Activated effector memory CD4-positive, alpha-beta T cell treated with anti-CD3 and anti-CD28 coated beads, Interleukin-2, amount 50 U/mL, for 16 hours (primary cell): ENCODE results near the gene RTF2.
"Not testable (repeated sequence)": the region's sequence is repeated elsewhere in the genome, so short reads cannot be mapped to it uniquely, and the experiment has no call there.

Source experiments
- DNase-seq: peaks from one replicate; pipeline ENCODE4 v3.0.0-alpha.2; 2020

The RTF2 gene

DNA sequence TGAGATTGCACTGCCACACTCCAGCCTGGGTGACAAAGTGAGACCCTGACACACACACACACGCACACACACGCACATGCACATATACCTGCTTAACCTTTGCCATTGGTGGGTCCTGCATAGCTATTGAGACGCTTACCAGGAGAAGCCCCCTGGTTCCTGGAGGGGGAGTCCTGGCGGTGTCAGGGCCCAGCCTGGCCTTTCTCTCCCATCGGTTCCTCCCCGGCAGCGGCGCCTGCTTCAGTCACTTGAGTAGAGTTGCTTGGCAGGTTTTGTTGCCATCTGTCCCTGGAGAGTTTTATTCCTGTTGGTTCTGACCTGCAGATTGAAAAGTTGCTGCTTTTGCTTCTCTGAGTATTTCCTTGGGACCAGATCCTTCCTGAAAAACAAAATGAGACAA lies 35.5 kb downstream of the RTF2 start:
- DNase-seq, result no peak

DNA sequence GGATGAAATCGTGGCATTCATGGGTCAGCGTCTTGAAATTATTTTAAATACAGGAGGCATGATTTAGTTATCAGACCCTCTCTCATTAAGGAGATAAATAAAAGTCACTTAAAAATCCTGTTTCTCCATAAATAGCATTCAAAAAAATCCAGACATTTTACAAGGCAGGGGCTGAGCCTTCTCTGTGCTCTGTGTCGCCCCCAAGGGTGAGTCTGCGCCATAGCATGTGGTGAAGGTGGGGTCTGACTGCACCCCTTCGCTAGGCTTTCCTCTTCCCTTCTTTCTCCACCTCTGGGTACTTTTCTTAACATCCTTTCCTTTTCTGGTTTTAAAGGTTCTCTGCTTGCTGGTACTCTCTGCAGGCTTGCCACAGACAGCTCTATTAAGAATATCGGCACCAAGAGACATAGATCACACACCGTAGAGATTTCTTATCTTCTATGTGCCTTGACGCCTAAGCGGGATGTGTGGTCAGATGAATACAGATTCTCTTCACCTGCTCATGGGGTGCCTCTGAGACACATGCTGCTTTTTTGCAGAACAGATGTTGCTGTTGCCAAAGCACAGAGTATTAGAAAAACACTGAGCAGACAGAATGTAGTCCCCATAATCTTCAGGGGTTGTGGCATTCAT lies 36.1 kb downstream of the RTF2 start:
- DNase-seq, result no peak

DNA sequence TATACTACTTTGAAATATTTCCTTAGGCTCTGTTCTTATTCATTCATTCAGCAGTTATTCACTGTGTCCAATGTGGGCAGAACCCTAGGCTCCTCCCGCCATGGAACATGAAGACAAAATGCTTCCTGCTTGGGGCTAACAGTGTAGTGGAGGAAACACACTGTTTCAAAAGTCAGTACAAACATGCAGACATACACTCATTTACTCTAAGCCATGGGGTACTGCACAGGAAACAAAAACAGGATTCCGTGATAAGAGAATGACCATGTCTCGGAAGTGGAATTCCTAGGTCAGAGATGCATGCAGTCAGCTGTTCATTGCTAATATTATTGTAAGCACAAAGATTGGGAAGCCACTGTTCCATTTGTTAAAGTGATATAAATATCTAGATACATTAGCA lies 37.7 kb downstream of the RTF2 start:
- no peak for DNase-seq

DNA sequence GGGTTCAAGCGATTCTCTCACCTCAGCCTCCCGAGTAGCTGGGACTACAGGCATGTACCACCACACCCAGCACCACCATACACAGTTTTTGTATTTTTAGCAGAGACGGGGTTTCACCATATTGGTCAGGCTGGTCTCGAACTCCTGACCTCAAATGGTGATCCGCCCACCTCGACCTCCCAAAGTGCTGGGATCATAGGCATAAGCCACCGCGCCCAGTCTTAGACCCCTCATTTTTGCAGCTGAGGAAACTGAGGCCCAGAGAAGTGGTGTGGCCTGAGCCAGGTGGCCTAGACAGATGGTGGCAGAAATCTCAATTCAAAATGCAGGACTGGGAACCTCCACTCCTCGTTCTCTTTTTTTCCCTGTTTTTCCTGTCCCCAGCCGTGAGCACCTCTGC lies 43.5 kb downstream of the RTF2 start:
- DNase-seq, result no peak

DNA sequence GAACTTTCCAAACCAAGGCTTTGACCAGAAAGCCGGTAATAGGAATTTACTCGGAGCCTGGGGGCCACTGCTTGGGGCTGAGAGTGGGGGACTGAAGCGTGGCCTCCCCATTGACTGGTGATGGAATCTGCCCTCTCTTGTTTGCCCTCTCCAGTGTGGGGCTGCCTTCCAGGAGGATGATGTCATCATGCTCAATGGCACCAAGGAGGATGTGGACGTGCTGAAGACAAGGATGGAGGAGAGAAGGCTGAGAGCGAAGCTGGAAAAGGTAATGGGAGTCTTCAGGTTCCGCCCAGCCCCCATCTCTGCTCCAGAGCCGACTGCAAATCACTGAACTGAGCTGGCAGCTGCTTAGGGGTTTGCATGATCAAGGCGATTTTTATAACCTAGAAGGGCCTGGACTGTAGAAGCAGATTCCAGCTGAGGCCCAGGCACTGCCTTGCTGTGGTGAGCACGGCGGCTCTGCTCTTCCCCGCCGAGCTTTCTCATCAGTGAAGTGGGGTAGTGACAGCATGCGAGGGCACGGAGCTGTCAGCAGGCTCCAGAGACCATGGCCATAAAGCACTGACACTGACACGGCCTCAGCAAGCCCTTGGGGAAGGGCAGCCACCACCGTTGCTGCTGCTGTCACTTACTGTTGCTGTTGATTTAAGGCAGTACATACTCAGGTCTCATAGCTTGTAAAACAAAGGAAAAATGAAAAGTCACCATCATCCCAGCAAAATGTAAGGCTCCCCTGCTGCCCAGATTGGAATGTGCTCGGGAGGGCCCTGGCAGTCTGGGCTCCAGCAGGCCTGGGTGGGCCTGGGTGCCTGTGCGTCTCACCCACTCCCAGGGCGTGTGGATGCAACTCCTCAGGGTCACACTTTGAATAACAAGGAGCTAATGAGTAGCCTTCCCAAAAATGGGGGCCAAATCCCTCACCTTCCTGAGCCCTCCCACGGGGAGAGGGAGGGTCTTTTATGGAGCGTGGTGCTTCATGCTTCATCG lies 45.0 kb downstream of the RTF2 start:
- DNase-seq, result no peak

DNA sequence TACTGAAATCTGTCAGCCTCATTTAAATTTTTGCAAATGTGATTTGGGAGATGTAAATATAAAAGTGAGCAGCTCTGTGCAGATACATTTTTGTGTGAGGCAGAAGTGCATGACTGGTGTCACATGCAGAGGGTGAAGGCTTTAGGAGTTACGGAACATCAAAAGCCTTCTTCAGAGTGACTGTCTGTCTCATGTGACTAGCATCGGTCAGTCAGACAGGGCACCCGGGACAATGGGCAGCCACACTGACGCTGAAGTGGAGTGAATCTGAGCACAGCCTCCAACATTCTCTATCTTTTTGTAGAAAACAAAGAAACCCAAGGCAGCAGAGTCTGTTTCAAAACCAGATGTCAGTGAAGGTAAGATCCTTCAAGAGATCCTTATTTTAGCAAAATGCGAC lies 48.2 kb downstream of the RTF2 start:
- DNase-seq, result no peak

DNA sequence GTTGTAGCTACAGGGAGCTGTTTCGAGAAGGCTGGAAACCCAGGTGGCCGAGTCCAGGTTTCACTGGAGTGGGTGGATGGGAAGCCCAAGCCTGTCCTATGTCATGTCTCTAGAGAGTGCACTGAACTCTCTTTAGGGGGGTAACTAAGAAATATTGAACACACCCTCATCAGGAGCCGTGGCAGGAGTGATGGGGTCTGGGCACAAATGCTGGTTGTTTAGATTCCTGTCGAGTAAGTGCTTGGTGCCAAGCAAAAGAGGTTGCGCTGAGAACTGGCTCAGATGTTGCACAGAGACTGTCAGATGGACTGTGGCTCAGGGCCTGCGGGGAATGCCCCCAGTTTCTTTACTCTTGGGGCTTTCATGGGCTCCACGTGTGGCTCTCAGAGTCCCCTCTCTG lies 48.8 kb downstream of the RTF2 start:
- DNase-seq, result no peak

DNA sequence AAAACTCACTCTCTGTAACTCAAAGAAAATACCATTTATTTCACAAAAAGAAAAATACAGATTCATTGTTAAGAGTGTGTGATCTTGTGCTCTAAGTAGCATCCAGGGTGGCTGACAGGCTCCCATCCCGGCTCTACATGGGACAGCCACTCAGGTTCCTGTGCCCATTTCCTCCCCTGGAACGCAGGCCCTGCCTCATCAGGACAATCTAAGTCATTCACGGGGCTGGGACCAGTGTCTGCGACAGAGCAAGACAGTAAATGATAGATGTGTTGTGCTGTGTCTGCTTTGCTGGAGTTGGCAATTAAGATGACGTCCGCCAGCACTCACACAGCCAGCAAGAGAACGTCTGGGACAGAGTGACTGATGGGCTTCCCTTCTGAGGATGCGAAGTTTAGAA lies 49.2 kb downstream of the RTF2 start:
- no peak for DNase-seq

DNA sequence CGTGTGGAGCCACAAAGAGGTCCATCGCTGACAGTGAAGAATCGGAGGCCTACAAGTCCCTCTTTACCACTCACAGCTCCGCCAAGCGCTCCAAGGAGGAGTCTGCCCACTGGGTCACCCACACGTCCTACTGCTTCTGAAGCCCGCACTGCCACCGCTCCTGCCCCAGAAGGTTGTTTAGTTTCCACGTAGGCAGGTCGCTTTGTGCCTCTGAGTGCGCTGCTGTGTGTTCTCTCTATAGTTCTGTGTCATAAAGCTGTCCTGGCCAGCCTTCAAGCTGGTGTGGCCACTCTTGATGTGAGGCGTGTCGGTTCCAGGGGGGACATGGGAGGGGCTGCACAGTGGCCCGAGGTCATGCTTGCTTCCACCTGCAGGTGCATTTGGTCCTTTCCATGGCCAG lies 49.7 kb downstream of the RTF2 start:
- no peak for DNase-seq

DNA sequence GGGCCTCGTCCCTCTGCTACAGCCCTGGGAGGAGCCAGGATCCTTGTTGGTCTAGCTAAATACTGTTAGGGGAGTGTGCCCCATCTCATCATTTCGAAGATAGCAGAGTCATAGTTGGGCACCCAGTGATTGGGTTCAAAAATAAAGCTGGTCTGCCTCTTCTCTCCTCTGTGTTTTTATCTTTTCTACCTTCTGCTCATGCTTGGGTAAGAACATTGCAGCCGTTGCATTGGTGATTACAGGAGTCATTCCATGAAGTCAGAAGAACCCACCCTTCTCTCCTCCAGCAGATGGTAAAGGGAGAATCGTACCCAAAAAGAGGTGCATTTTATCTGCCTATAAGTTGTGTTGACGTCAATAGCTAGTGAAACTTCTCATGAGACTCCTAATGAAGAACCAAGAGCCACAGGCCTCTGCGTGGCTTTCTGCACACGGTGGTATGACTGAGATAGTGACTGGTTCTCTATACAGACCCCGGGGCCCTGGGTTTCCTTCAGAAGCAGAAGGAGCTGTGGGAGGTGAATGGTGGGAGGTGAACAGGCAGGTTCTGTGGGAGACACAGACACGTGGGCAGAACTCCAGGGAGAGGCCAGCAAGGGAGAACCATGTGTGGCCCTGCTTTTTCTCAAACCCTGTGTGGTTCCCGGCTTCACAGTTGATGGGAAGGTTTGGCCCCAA lies 50.4 kb downstream of the RTF2 start:
- no peak for DNase-seq

DNA sequence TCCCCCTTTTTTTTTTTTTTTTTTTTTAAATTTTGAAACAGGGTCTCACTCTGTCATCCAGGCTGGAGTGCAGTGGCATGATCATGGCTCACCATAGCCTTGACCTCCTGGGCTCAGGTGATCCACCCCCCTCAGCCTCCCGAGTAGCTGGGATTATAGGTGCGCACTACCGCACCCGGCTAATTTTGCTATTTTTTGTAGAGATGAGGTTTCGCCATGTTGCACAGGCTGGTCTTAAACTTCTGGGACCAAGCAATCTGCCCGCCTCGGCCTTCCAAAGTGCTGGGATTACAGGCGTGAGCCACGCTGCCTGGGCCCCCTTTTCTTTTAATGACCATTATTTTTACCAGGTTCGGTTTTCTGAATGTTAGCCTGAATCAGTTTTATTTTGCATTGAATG lies 51.1 kb downstream of the RTF2 start:
- DNase-seq, result no peak

DNA sequence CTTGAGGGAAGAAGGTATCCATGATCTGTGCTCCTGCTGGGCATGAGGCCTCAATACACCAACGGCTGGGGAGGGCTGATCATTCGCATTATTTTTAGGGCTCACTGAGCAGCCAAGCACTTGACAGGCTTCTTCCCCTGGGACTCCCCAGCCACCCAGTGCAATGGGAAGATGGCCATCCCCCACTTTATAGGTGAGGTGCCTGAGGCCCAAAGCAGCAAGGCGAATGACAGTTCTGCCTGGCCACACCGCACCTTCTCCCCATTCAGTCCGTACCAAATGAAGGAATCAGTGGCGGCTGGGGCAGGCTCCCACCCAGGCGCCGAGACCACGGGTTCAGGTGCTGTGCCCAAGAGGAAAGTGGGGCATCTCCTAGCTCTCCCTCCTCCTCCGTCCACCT lies 51.8 kb downstream of the RTF2 start:
- DNase-seq, result no peak

DNA sequence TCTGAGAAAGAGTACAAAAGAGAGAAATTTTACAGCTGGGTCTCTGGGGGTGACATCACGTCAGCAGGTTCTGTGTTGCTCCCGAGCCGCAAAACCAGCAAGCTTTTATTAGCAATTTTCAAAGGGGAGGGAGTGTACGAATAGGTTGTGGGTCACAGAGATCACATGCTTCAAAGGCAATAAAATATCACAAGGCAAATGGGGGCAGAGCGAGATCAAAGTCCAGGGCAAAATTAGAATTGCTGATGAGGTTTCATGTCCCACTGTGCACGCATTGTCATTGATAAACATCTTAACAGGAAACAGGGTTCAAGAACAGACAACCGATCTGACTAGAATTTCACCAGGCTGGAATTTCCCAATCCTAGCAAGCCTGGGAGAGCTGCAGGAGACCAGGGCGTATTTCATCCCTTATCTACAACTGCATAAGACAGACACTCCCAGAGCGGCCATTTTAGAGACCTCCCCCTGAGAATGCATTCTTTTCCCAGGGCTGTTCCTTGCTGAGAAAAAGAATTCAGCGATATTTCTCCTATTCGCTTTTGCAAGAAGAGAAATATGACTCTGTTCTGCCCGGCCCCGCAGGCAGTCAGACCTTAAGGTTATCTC lies 52.4 kb downstream of the RTF2 start:
- DNase-seq, result not testable (repeated sequence)

DNA sequence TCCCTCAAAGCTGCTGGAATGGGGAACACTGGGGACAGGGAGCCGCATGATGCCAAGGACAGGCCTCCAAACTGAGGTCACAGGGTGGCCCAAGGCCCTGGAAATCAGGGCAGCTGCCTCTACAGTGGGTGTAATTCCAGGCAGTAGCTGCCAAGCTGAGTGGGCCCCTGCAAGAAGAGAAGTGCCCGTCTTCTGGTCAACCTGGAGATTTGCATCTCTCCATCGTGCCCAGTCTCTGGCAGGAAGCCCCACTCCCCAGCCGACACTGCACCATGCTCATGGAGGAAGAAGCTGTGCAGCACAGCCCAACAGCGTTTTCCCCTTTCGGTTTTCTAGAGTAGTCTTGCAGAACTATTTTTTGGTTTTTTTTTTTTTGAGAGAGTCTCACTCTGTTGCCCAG lies 53.9 kb downstream of the RTF2 start:
- DNase-seq, result no peak

DNA sequence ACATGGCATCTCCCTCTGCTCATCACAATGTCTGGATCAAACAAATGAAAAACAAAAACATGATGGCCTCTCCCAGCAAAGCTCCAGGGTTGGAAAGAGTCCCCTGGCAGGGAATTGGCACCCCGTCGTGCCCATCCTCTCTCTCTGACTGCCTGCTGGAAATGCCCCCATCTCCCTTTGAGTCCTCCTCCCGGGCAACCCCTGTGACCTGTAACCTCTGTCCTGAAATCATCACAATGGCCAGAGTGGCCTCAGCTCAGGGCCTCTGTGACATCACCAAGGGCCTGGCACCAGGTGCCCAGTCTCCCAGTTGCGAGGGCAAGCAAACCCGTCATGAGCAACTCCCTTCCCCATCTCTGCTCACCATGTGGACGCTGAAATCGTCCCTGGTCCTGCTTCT lies 56.0 kb downstream of the RTF2 start, which contains the start of gene FAM209A:
TSS of gene FAM209A (plus strand) at position 301 of the 400 bp plus-strand sequence. CDS start at position 366, 65 bp downstream.
- DNase-seq, result not testable (repeated sequence)

DNA sequence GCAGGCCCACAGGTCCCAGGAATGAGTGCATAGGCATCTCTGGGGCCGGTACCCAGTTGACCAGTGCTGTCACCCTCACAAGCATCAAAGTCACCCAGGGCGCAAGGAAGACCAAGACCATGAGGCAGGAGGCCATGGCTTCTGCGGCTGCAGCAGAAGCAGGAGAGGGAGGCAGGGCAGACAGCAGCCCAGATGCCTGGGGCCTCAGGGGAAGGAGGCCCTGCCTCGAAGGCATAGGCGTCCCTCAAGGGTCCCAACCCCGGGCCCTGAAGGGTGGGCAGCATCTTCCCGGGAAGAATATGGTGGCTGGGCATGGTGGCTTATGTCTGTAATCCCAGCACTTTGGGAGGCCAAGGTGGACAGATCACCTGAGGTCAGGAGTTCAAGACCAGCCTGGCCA lies 59.1 kb downstream of the RTF2 start:
- DNase-seq, result no peak

DNA sequence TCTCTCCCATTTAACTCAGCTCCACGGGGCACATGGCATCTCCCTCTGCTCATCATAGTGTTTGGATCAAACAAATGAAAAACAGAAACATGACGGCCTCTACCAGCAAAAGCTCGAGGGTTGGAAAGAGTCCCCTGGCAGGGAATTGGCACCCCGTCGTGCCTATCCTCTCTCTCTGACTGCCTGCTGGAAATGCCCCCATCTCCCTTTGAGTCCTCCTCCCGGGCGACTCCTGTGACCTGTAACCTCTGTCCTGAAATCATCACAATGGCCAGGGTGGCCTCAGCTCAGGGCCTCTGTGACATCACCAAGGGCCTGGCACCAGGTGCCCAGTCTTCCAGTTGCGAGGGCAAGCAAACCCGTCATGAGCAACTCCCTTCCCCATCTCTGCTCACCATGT lies 64.5 kb downstream of the RTF2 start, which contains the start of gene FAM209B:
TSS of gene FAM209B (plus strand) at position 301 of the 400 bp plus-strand sequence. CDS start at position 397, 96 bp downstream.
- DNase-seq, result not testable (repeated sequence)

DNA sequence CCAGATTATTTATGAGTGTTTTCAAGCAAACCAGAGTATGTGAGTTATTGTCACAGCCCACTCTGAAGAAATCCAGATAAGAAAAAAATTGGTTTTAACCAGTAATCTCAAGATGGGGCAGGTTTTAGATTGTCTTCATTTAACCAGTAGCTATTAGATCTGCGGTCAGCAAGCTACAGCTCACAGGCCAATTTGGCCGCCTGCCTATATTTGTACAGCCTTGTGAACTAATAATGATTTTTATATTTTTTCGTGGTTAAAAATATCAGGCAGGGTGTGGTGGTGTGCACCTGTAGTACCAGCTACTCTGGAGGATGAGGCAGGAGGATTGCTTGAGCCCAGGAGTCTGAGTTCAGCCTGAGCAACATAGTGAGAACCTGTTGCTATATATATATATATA lies 69.6 kb downstream of the RTF2 start:
- no peak for DNase-seq

DNA sequence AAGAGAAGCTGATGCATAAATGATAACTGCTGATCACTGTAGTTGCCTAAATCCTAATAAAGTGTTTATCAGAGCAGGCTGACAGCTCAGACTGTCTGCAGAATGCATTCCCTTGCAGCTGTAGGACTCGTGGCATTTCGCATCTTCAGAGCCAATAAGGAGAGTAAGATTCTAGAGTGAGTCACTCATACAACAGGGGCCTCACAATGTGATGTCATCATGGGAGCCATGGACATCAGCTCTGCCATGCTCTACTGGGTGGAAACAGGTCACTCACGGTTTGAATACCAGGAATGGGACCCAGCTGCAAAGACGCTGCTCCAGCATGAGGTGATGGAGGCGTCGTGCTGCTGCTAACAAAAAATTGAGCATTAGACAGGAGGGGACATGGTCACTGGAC lies 72.0 kb downstream of the RTF2 start:
- no peak for DNase-seq

DNA sequence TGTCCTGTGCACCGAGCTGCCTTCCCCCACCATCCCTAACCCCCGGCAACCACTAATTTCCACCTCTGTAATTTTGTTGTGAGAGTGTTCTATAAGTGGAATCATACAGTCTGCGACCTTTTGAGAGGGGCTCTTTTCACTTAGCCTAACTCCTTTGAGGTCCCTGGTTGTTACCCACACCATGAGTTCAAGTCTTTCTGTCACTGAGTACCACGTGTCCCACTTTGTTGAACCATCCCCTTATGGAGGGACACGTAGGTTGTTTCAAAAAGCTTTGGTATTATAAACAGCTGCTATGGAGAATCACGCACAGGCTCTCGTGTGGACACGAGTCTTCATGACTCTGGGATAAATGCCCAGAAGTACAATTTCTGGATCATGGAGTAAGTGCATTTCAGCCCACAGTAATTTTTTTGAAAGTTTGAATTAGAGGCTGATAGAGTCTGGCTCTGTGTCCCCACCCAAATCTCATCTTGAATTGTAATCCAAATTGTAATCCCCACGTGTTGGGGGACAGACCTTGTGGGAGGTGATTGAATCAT lies 74.1 kb downstream of the RTF2 start:
- no peak for DNase-seq

DNA sequence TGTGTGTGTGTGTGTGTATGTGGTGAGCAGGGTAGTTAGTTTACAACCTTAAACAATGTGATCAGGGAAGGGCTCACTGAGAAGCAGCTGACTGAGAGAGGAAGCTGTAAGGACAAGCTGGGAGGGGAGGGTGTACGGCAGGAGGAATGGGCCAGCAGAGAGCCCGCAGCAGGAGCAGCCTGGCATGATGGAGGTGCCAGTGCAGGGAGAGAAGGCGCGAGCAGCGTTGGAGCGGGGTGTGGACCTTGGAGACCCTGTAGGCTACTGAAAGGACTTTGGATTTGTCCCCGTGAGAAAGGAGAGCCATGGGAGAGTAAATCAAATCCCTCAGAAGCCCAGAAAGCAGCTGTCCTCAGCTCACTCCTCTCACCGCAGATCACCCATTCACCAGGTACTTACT lies 83.1 kb downstream of the RTF2 start:
- no peak for DNase-seq

DNA sequence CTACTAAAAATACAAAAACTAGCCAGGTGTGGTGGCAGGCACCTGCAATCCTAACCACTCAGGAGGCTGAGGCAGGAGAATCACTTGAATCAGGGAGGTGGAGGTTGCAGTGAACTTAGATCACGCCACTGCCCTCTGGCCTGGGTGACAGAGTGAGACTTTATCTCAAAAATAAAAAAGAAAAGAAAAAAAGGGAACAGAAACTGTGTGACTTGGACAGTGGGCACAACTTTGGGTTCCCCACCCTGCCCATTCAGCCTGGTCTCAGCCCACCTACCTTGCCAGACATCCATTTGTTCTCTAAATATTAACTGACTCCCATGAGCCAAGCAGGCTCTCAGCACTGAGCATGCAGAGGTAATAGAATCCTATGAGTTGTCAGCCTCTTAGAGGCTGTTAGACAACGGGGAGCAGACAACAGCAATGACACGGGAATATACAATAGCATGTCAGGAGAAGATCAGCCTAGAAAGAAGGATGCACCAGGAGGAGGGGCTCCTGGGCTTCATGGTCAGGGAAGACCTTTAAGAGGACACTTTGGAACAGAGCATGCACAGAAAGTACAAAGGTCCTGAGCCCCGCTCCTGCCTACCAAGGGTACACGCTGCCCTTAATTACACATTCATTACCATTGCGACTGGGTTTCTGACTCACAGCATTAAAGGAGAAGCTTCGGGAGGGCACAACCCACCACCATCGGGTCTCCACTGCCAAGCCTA lies 84.6 kb downstream of the RTF2 start:
- DNase-seq, result no peak
